GM12801 (cell line): ENCODE data around the gene NME2.

Source experiments
- CTCF ChIP-seq: IDR thresholded peaks from one replicate; pipeline ENCODE4 v1.5.1; 2011; ENCODE audit warnings: control low read depth; ENCODE audit not compliant: insufficient read length; ENCODE audit errors: extremely low read depth

Gene NME2

DNA sequence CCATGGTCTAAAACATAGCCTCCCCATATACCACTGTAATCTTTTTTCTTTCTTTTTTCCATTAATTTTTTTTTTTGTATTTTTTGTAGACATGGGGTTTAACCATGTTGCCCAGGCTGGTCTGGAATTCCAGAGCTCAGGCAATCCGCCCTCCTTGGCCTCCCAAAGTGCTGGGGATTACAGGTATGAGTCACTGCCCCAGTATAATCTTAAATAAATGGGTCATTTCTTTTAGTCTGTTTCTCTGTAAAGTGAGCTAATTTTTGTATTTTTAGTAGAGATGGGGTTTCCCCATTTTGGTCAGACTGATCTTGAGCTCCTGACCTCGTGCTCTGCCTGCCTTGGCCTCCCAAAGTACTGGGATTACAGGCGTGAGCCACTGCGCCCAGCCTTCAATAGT lies 18.6 kb upstream of the NME2 start:
- TF ChIP-seq CTCF = no peak

- TF ChIP-seq CTCF = no peak
Measured at GRCh38 chr17:51149163-51149562, 17.0 kb upstream of the NME2 start.

- no peak for TF ChIP-seq CTCF
Measured at GRCh38 chr17:51150932-51151331, 15.3 kb upstream of the NME2 start.

GRCh38 chr17:51152766-51153209 lies 13.4 kb upstream of the NME2 start:
- TF ChIP-seq CTCF = no peak

DNA sequence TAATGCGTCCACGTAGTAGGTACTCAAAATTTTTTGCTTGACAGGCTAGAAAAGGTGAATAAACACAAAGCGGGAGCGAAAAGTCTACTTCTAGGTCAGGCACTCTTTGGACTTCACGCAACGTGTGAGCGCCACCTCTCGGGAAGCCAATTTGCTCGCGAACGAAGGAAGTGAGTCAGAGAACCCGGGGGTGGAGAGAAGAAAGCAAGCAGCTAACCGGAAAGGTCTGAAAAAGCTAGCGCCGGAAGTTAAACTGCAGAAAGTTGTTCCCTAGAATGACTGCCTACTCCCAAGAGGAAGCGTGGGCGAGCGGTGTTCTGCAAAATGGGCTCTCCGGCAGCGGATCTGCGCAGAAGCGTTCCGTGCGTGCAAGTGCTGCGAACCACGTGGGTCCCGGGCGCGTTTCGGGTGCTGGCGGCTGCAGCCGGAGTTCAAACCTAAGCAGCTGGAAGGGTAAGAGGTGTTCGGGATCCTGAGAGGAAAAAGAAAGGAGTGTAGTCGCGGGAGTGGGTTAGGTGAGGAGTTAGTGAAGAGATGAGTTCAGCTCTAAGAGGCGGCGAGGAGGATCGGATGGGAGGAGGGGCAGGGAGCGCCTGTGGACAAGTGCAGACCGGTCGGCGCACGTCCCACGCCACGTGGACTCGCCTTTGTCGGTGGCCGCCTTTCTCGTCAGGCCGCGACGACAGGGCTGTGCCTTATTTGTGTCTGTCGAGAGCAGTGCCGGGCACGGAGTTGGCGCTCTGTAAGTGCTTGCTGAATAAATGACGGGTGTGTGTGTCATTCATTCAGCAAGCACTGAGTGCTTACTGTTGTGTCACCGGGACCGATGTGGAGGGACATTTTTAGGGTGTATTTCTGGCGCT lies 12.8 kb upstream of the NME2 start, which contains the start of gene NME1:
Gene NME1 (plus strand): TSS at position 350 of the 863 bp plus-strand sequence. CDS start 2,096 bp downstream, outside the sequence.
- TF ChIP-seq CTCF = peak; percentile 36

- TF ChIP-seq CTCF = no peak
Measured at GRCh38 chr17:51154176-51154575, 12.0 kb upstream of the NME2 start.

- TF ChIP-seq CTCF = no peak
Measured at GRCh38 chr17:51155416-51155815, 10.8 kb upstream of the NME2 start.
